NCI-H2171 (cell line): ENCODE measurements around the gene CCDC27.
A peak's percentile ranks its signal among the peaks of the same experiment; 100 is the strongest.
"Not testable (repeated sequence)": the region's sequence is repeated elsewhere in the genome, so short reads cannot be mapped to it uniquely, and the experiment has no call there.

ENCODE experiments used
- DNase-seq: peaks from one replicate; lab custom pipeline; 2025; lab: John Stamatoyannopoulos, UW

Gene CCDC27

DNA sequence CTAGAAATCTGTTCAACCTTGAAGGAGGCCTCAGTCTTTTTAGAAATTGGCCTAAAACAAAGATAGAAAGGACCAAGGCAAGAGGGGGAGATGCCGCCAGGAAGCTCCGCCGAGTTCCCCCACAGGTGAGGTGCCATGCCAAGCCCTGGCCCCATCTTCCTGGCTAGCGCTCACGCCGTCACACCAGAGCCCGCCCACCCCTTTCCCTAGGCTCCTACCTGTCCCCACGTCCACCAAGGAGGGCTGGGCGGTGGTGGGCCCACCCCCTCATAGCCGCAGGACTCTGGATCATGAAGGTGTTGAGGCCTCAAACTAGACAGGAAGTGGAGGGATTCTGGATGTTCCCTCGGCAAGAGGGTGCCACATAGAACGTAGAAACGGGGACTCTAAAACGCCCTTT is 15.5 kb upstream of the CCDC27 start:
- no peak for DNase-seq

DNA sequence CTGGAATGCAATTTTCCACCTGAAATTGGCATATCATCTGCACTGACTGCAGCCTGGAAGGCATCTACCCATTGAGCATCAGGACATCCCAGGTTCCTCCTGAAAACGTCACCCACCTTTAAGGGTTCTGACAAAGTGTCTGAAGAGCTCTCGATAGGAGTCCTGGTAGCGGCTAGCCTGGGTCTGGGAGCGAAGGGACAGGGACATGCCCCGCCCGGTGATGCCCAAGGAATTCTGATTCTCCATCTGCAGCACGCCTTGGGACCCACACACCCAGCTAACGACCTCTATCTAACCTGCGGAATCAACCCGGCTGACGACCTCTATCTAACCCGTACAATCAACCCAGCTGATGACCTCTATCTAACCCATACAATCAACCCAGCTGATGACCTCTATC is 13.3 kb upstream of the CCDC27 start:
- no peak for DNase-seq

- DNase-seq = no peak
These were observed 12.2 kb upstream of the CCDC27 start for GRCh38 chr1:3740042-3740441.

DNA sequence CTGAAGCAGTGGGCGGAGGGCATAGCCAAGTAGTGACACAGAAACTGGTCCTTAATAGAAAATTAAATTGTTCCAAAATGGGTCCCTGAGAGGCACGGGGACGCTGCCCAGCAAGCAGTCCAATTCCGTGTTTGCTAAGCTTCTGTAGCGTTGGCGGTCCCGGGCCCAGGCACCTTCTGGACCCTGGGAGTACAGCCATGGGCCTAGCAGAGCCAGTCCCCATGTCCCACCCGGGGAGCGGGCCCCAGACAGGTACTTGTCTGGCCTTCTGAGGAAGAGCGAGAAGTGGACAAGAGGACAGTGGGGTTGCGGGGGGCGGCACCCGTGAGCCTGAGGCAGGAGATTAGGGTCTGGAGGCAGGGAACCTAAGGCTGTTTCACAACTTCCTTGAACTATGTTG is 11.5 kb upstream of the CCDC27 start:
- no peak for DNase-seq

GRCh38 chr1:3741566-3742438 is 10.4 kb upstream of the CCDC27 start:
- no peak for DNase-seq

DNA sequence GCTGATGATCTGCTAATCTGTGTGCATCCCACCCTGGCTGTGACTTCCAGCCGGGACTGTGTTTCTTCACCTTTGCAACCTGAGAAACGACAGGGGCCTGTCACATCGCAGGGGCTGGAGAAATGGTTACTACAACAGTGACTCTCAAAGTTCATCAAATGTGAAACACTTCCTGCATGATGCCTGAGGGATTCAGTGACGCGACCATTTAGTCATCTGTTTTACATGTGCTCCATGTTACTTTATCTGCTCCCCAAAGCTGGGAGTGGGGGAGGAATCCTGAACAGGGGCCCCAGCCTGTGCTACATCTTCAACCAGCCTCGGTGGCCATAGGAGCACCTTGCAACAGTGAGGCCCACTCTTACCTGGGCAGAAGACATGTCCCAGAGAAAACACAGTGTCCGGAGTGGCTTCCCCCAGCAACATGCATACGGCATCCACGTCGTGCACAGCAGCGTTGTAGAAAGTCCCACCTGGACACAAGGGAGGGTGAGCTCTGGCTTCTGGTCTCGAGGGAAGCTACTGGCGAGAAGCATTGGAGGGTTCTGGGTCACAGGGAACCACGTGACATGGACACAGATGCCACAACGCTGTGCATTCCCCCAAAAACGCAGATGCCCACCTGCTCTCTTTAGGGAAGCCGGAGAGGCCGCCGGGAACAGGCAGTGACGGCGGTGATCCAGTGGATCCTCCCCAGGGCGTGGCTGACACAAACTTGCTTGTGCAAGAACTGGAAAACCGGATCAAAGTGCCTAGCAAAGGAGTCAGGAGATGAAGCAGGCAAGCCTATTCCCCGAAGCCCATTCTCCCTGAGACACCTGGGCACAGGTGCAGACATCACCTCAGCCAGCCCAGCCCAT is 9.6 kb upstream of the CCDC27 start:
- no peak for DNase-seq

GRCh38 chr1:3743421-3743820 is 8.8 kb upstream of the CCDC27 start:
- DNase-seq = no peak

DNA sequence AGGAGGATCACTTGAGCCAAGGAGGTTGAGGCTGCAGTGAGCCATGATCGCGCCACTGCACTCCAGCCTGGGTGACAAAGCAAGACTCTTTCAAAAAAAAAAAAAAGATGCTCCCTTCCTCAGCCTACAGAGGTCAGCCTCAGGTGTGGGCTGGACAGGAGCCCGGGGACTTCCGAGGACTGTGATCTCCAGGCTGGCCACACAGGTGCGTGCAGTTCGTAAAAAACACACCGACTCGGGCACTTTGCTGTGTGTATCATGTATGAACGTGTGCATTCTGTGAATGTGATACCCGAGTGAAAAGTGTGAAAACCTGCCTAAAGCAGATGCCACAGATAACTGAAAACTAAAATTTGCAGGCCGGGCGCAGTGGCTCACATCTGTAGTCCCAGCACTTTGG is 8.4 kb upstream of the CCDC27 start:
- no peak for DNase-seq

DNA sequence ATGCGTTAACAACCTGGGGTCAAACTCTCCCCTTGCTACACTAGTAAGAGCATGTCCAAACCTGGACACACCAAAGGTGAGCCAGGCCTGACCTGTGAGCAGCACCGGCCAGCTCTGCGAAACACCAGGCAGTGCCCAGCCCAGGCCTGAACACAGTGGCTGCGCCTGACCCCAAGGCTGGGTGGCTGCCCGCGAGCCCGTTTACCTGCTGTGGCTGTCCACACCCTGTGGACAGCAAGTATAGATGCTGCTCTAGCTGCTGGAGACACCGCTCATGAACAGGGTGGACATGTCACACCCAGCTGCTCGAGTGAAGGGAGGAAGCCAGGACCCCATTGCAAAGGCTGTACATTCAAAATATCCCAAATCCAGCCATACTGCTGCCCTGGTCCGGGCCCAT is 7.6 kb upstream of the CCDC27 start:
- DNase-seq = no peak

DNA sequence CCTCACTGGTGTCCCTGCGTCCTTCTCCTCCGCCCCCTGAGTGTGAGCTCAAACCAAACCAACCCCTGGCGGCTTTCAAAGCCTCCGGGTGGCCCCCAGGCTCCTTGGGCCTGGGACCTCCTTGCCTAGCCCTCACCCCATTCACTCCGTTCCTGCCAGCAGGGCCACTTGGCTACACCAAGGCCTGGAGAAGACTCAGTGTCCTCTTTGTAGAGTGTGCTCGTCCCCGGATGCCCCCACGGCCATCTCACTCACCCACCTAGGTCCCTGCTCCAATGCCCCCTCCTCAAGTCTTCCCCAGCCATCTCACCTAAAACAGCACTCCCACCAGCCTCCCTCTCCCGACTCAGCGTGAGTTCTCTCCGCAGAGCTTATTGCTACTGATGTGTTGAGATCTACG is 7.2 kb upstream of the CCDC27 start:
- no peak for DNase-seq

DNA sequence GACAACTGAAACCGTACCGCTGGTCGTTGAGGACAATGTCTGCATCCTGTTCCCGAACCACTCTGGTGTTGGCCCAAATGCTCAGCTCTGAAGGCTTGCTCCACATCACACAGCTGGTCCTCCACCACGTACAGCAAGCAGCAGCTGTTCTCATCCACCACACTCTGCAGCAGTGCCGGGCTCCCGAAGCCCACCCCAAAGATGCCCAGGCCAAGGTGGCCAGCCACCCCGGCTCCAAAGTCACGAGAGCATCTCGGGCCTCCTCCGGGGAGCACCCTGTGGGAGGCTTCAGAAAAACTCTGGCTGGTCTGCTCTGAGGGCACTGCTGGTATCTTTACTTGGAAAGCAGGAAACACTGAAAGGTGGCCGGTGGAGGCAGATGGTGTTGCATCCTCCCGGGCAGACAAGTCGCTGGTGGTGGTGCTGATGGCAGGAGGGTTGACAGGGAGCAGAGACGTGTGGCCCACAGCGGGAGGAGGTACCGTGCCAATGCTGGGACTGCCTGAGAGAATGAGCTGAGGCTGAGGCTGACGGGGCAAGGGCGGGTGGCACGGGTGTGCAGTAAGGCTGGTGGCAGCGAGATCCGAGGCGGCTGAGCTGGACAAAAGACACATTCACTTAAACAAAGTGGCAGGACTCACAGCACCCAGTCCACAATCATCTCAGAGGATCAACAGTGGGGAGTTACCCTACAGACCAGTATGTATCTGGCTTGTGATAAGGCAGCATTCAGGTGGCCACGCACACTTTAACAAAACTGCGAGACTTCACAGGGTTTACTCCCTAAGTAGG is 6.5 kb upstream of the CCDC27 start:
- DNase-seq = no peak

- no peak for DNase-seq
These were observed 5.8 kb upstream of the CCDC27 start for GRCh38 chr1:3746389-3746829.

- peak; percentile 76 for DNase-seq
These were observed 5.3 kb upstream of the CCDC27 start for GRCh38 chr1:3746830-3747521.

- DNase-seq = no peak
These were observed 4.8 kb upstream of the CCDC27 start for GRCh38 chr1:3747522-3747848.

DNA sequence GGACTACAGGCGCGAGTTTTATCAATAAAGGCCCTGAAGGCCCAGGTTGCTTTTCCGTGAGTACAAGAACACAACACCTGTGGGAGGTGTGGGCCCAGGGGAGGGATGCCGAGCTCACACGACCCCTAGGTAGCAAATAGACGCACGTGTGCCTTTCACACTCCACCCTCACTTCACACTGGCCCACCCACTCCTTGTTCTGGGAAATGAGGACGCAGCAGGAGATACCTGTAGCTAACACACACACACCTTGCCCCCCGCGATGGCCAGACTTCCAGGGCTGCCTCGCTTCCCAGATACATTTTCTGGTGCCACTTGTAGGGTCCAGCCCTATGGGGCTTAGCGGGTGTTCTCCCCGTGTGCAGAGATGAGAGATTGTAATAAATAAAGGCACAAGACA is 4.3 kb upstream of the CCDC27 start:
- no peak for DNase-seq

- not testable (repeated sequence) for DNase-seq
These were observed 3.8 kb upstream of the CCDC27 start for GRCh38 chr1:3748316-3748900.

DNA sequence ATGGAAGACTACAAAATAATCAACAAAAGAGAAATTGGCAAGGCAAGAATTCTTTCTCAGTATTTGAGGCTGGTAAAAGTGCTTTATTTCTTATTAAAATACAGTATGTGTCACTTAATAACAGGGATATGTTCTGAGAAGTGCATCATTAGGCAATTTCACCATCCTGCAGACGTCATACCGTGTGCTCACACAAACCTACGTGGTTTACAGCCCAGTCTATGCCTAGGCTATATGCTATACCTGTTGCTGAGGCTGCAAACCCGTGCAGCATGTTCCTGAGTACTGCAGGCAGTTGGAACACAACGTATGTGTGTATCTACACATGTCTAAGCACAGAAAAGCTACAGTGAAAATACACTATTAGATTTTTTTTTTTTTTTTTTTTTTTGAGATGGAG is 2.7 kb upstream of the CCDC27 start:
- DNase-seq = no peak

GRCh38 chr1:3750741-3751140 is 1.5 kb upstream of the CCDC27 start:
- DNase-seq = no peak

DNA sequence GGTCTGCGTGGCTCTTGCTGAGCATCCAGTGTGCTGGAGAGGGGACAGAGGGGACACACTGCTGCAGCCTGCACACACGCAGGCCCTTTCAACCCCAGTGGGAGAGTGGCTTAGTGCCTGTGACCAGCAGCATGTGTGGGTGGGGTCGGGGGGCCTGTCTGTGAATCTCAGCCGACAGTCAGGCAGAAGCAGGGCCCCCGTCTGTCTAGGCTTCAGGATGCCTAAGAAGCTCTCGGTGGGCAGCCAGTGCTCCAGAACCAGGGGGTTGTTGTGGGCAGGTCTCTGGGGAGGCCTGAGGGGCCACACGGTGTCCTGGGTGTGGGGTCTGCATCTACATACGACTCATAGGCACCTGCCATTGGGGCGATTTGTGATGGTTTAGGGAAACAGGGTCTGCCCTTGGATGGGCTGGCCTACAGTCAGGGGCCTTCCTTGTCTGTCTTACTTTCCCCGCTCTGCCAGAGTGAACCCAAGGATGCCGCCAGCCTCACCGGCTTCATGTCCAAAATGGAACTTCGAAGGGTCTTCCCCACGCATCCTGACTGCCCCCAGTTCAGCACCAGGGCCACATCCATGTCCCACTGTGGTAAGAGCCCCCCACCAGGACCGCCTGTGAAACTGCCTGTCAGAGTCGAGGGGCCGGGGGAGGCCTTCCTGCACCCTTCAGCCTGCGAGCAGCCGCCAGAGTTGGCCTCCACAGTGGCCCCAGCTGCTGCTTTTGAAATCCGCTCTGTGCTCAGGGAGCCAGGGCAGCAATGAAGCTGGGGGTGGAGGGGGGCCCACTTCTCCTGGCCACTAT is 1.6 kb downstream of the CCDC27 start:
- DNase-seq = no peak

DNA sequence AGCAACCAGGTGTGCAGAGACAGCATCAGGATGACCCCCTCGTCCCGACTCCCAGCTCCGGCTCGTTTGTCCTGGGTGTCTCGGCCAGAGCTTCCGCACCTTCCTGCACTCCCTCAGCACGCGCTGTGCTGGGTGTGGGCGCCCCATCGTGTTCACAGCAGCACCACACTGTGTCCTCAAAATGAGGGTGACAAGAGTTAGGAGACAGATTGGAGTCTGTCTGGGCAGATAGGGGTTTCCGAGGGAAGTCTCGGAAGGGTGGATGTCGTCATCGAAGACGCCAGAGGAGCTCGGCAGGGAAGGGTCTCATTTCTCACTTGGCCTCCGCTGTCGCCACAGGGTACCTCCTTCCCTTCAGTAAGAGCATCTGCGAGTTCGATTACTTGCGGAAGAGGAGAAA is 4.1 kb downstream of the CCDC27 start:
- no peak for DNase-seq

GRCh38 chr1:3759164-3759563 is 6.9 kb downstream of the CCDC27 start:
- DNase-seq = no peak
